Smooth muscle cell of the brain vasculature (primary cell): Measurements from ENCODE around the gene PTPN20.
A peak's percentile ranks its signal among the peaks of the same experiment; 100 is the strongest.

Experiments used
- DNase-seq: peaks from one replicate; pipeline ENCODE4 v3.0.0-alpha.2; 2012; ENCODE audit warnings: low read depth, low spot score

Gene PTPN20

GRCh38 chr10:47021850-47022249 is 110.6 kb downstream of the PTPN20 start:
- no peak for DNase-seq

- no peak for DNase-seq
Measured at GRCh38 chr10:47022311-47023131, 111.3 kb downstream of the PTPN20 start.

- DNase-seq: no peak
Measured at GRCh38 chr10:47023237-47024045, 112.2 kb downstream of the PTPN20 start.

- no peak for DNase-seq
Measured at GRCh38 chr10:47024046-47024322, 112.8 kb downstream of the PTPN20 start.

DNA sequence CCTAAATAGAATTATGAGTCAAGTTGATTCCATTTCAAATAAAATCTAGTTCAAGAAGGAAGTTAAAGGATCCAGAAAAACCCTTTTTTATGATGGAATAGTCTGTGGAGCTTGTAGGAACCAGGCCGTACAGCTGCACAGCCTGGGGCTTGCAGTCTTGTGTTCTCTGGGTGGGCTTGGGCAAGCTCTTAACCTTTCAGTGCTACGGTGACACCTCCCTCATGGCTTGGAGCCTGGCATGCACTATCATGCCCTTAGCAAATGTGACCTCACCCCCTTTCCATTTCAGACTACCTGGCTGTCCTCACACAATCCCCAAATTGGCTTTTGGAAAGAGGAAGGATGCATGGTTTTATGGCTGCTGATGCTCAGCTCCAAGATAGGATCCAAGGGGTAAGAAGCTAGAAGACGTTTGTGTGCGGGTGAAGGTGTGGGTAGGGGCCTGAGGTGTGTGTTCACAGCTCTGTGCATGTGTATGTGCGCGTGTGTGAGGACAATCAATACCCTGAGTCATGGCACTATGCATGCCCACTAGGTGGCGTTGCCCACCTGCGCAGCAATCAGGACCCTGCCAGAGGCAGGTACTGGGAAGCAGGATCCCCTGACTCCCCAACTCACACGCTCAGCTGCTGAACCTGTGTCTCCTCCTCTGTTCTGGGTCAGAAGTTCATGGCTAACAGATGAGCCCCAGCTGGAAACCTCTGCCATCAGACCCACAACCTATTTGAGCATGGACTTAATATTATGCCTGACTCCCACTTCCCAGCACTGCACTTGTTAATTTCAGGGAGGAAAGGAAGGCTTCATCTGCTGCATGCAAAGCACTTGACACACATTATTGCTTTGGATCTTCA is 113.4 kb downstream of the PTPN20 start:
- peak; percentile 21 for DNase-seq

DNA sequence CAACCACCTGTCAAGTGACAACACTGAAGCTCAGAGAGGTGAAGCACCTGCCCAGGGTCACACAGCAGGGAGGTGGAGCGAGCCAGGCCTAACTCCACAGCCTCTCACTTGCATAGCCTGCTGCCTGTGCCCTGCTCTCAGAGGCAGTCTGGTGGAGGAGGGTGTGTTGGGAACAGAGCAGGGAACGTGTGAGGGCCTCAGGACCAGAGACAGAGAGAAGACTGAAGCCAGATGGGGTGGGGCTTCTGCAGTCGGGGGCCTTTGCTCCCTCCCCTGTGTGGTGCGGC is 114.0 kb downstream of the PTPN20 start:
- DNase-seq: no peak

GRCh38 chr10:47025540-47026300 is 114.5 kb downstream of the PTPN20 start:
- DNase-seq: no peak

GRCh38 chr10:47026301-47027107 is 115.3 kb downstream of the PTPN20 start:
- no peak for DNase-seq

- no peak for DNase-seq
Measured at GRCh38 chr10:47027108-47027783, 116.0 kb downstream of the PTPN20 start.

DNA sequence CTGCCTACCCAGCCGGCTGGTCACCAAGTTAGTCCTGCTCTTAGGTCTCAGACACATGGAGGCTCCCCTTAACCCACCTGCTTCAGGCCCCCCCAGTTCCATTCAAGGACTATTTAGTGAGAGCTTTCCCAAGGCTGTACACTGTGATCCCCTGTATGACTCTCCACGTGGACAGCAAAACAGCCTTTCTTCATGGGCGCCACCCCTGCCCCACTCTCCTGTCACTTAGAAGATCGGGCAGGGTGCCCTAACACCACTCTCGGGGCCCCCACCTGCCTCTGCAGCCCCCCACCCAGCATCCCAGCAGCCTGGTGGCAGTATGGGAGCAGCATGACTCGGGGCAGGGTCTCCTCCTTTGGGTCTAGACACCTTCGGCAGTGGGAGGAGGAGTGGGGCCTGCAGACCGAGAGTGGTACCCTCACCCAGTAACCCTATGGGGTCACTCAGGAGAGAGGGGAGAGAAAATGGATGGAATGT is 116.6 kb downstream of the PTPN20 start:
- no peak for DNase-seq

GRCh38 chr10:47028466-47028865 is 117.2 kb downstream of the PTPN20 start:
- DNase-seq: no peak

- DNase-seq: no peak
Measured at GRCh38 chr10:47029181-47030009, 118.2 kb downstream of the PTPN20 start.

DNA sequence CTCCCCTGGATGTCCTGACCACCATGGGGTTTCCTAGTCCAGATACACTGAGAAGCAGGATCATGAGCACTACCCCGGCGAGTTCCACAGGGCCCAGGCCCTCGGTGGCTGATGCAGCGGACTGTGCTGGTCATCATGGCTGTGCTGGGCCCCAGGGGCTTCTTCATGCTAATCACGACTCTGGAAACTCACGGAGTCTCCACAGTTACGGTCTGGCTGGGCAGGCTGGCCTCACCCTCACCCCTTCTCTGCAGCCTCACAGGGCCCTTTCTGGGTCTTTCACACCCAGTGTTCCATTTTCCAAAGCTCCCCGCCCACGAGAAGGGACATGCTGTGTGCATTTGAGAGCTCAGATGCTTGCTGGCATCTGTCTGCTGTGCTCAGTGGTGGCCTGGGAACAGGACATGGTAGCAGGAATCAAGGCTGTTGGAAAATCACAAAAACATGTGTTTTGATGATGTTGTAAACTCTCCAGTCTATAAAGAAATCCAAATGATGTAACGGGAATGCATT is 119.0 kb downstream of the PTPN20 start:
- DNase-seq: no peak

GRCh38 chr10:47031211-47031900 is 120.1 kb downstream of the PTPN20 start:
- DNase-seq: no peak

DNA sequence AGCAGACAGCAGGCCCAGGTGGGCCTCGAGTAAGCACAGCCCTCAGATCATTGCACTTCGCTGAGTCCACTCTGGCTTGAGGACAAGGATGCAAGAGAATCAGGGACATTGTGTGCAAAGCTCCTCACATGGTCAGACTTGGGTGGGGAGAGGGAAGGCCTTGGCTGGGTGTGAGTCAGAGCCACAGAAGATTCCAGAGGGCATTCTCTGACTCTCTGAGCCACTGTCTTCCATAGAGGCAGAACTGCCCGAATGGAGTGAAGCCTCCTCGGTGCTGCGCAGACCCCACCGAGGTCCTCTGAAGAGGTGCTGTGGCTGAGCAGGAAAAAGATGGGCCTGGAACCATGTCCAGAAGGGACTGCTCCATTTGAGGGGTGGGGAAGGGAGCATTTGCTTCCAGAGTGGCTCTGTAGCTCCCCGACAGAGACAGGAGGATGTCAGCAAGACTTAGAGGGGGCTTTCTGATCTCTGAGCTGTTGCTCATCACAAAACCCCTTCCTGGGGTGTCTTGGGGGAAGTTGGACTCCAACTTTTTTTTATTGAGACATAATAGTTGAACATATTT is 120.8 kb downstream of the PTPN20 start:
- no peak for DNase-seq

DNA sequence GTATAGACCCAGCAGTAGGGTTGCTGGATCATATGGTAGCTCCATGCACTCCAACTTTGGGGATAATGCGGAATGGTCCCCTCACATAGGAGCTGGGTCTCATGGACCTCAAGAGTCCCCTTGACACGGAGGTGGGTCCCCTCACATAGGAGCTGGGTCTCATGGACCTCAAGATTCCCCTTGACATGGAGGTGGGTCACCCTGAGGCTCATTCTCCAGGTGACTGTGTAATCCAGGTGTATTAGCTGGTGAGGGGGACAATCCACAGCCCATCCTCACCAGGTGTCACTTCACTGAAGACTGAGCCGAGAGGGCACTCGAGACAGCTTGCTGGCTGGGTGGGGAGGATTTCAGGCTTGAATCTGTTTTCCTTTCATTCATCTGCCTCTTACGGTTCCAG is 121.9 kb downstream of the PTPN20 start:
- DNase-seq: no peak

GRCh38 chr10:47033541-47034270 is 122.5 kb downstream of the PTPN20 start:
- no peak for DNase-seq
